ENCODE data around the gene SMIM29.

SMIM29 gene

DNA sequence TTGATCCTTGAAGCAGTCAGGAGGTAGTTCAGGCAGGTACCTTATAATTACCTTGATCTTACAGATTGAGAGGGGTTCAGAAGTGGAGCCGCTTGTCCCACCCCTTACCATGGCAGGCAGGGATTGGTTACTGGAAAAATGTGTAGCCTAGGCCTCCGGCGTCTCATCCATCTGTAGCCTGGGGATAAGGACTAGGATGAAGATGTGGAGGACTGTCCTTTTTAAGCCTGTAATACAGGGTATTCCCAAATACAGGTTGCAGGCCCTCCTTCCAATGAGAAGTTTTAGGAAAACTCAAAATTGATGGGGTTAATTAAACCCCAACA is 9.3 kb downstream of the SMIM29 start:
- no peak for DNase-seq

DNA sequence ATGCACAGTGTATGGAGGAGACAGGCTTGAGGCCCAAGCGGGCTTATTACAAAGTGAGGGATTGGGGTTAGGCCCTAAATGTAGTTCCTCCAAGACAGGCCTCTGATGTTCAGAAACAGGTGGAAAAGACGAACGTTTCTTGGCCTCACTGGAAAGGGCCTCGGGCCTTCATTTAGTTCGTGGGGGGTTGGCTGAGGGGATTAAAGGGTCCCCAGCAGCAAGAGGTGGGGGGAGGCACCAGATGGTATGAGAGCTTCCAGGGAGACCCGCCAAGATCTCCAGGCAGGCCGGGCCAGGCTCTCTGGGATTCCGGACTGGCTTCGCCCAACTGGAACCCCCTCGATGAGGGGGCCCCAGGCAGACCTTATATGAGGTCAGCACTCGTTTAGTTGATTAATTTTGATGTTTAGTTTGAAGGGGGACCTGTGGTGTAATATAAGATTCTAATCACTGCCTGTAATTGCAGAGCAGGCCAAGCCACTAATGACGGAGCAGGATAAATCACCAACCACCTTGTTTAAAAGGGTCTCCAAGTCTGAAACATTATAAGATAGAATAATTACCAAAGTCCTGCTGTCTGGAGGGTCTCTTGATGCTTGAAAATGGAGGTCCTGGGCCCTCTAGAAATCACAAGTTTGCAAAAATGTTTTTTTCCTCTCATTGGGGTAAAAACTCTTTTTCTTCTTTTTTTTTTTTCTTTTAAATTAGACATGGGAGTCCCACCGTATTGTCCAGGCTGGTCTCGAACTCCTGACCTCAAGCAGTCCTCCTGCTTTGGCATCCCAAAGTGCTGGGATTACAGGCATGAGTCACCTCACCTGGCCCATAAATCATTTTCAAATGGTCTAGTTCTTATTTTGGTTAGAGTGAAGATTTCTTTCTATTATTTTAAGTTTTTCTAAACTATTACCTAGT is 10.0 kb downstream of the SMIM29 start:
- no peak for DNase-seq

DNA sequence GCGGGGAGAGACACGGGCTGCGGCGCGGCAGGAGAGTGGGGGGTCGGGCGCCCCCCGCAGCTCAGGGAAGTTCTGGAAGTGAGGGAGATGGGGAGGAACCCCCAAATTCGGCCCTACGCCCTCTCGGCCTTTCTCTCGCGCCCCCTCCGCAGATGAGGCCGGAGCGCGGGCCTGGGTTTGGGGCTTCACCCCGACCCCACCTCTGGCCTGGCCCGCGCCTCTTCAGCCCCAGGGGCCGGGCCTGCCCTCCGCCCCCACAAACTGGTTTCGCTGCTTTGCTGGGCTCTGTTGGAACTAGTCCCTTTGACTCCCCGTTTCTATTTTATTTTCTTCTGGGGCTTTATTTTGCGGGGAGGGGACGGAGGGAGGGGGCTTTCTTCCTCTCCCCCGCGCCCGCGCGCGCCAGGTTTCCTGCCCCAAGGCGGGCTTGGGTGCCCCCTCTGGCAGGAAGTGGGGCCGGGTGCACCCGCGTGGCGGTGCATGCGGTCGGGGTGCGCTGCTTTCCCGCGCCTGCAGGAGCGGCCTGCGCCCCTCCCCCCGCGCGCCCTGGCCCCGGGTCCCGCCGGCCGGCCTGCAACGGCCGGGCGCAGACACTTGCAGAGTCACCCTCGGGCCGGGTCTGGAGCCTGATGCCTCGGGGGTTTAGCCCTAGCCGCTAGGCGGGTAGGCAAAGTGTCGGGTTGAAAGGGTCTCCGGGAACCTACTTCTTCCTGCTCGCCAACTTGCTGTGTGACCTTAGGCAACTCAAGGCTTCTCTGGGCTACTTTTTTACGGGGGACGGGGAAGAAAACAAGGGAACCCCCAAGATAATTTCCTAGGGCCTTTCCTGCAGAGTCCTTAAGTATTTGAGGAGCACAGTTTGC is 10.9 kb downstream of the SMIM29 start:
- peak; percentile 56 for DNase-seq

DNA sequence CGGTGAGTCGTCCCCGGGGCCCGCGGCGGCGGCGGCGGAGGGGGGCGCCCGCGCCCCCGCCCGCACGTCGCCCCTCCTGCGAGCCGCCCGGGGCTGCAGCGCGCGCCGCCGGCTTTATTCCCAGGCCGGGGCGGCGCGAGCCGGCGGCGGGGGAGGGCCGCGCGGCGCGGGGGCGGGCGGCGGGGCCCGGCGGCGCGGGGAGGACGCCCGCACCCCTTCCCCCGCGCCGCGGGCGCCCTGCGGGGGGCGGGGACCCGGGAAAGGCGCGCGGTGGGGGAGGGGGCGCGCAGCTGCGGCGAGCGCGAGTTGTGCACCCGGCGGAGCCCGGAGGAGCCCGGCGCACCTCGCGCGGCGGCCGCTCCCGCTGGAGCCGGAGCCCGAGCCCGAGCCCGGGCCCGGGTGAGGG is 11.5 kb downstream of the SMIM29 start:
- peak; percentile 11 for DNase-seq

DNA sequence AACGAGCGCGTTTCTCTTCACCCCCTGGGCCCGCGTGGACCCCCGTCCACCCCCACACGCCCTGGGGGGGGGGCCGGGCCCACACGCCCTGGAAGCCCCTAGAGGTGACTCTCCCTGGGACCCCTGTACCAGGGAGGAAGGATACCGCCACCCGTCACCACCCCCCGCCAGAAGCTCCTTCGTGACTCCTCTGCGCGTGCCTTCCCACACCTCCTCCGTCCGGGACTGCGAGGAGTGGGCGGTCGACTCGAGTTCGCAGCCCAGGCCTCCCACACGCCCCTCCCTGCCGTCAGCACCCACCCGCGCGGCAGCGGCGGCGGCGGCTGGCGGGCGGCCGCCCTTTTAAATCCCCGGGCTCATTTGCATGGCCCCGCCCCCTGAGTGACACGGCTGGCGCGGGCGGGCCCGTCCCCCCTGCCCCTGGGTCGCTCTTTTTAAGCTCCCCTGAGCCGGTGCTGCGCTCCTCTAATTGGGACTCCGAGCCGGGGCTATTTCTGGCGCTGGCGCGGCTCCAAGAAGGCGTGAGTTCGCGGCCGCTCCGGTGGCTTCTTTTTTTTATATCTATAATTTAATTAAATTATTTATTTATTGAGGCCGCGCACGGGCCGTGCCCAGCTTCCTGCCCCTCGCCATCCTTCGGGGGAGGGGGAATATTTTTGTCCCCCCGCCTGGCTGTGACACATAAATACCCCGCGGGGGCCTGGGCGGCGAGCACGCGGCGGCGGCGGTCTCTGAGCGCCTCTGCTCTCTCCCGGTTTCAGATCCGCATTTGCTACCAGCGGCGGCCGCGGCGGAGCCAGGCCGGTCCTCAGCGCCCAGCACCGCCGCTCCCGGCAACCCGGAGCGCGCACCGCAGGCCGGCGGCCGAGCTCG is 12.1 kb downstream of the SMIM29 start, which contains the start of gene HMGA1:
TSS of gene HMGA1 (plus strand) at position 431 of the 873 bp plus-strand sequence. CDS start 3,908 bp downstream, outside the sequence.
- DNase-seq: peak; percentile 93

DNA sequence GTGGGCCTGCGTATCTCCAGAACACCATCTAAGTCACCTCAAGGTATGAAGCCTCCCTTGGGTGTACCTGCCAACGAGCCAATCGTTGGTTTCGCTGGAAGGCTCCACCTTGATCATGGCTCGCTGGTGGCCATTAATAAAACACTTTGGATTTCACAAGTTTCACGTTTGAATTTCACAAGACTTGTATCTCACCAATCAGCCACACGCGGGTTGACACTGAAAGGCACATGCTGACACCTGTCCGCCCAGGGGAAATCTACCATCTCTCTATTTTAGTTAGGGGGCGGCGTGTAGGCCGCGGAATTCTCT is 12.7 kb downstream of the SMIM29 start:
- no peak for DNase-seq

GRCh38 chr6:34235307-34236130 is 13.3 kb downstream of the SMIM29 start:
- no peak for DNase-seq

GRCh38 chr6:34234667-34235306 is 14.0 kb downstream of the SMIM29 start:
- no peak for DNase-seq

GRCh38 chr6:34233867-34234266 is 14.9 kb downstream of the SMIM29 start:
- DNase-seq: no peak

DNA sequence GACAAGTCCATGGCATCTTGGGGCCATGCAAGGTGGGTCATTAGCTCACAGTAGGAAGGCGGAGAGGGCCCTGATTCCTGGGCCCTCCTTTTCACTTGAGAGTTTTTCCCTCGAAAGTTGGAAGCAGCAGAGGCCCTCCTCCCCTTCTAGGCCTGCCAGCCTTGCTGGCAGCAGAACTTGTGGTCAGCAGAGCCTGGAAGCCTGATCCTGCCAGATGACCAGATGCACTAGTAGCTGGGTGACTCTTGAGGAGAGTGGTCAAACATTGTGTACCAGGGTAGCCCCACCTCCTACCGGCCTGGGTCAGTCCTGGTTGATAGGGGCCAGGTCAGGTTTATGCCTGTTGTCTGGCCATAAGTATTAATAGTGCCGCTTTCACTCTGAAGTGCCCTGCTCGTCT is 15.9 kb downstream of the SMIM29 start:
- DNase-seq: no peak

DNA sequence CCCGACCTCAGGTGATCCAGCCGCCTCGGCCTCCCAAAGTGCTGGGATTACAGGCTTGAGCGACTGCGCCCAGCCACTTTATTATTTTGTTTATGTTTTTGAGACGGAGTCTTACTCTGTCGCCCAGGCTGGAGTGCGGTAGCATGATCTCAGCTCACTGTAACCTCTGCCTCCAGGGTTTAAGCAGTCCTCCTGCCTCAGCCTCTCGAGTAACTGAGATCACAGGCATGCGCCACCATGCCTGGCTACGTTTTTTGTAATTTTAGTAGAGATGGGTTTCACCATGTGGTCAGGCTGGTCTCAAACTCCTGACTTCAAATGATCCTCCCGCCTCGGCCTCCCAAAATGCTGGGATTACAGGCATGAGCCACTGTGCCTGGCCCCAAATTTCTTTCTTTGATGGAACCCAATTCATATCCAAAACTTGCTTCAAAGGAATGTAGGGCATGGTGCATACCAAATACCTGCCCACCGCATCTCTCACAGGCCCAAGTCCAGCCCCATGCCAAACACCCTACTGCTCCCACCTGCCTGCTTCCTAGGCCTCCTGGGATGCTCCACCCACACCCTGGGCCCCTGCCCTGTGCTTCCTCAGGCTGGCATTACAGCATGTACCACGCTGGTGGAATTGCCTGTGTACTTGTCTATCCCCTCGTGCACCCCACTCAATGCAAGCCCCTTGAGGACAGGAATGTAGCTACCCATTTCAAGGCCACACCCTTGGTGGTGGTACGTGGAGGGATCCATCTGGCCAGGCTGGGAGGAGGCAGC is 17.1 kb downstream of the SMIM29 start:
- DNase-seq: no peak

DNA sequence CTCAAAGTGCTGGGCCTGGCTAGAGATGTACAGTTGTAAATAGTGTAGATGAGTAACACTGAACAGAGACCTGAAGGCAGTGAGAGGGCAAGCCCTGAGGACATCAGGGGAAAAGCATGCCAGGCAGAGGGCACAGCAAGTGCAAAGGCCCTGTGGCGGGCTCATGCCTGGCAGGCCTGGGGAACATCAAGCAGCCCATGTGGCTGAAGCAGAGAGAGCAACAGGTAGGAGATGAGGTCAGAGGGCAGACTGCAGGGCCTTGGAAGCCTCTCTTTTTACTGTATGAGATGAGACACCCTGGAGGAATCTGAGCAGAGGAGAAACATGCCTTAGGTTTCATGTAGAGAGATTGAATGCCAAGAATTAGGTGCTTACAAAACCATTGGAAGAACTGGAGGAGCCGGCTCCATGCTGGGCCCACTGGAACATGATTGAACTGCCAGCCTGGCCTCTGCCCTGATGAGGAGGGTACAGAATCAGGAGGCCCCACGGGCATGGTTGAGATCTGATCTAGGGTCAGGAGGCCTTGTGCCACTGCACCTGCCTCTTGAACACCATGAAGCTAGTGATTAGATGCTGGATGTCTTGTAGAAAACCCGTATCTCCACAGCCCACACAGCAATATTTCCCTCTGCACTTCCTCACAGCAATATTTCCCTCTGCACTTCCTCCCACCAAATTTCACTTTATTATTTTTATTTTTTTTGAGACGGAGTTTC is 18.0 kb downstream of the SMIM29 start:
- no peak for DNase-seq

GRCh38 chr6:34229877-34230276 is 18.9 kb downstream of the SMIM29 start:
- DNase-seq: no peak

DNA sequence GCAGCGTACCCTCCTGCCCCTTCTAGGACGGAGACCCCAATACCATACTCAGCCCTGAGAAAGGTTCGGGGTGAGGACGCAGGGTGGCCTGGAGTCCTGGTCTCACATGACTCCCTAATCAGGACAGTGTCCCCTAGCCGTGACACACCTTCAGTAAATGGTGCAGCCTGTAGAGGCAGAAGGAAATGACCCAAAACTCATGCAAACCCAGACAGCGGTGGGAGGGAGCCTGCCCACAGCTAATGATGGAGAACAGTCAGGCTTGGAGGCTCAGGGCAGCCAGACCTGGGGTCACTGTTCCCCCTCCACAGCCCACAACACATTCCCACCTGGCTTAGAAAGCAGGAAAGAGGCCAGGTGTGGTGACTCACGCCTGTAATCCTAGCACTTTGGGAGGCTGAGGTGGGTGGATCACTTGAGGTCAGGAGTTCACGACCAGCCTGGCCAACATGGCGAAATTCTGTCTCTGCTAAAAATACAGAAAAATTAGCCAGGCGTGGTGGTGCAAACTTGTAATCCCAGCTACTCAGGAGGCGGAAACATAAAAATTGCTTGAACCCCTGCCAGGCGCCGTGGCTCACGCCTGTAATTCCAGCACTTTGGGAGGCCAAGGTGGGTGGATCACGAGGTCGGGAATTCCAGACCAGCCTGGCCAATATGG is 20.9 kb downstream of the SMIM29 start:
- no peak for DNase-seq

- DNase-seq: no peak
Measured at GRCh38 chr6:34226731-34227586, 21.8 kb downstream of the SMIM29 start.

GRCh38 chr6:34226066-34226465 is 22.7 kb downstream of the SMIM29 start:
- DNase-seq: no peak

DNA sequence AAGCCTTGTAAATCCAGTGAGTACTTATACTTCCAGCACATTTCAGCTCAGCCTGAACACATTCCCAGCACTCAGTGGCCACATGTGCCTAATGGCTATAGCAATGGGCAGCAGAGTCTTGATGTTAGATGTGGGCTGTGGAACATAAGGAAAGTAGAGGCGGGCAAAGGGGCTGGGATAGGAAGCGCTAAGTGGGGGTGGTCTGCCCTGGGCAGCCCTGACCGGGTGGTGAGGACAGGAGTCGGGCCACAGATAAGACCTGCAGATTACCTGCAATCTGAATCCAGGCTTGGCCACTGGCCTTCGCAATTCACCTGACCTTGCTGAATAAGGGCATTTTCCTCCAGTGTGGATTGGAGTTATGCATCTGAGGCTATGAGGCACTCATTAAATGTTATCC is 23.3 kb downstream of the SMIM29 start:
- DNase-seq: no peak

All from NCI-H1105 (cell line).